Thoracic aorta (tissue), 2 donors: ENCODE measurements around the gene CCDC175. TPM values are rescaled to one million over a fixed set of nuclear protein-coding genes. Genes with fewer than 3 reads are reported as not detected.

Experiments used
- ATAC-seq: fragments of 150-250 bp; one replicate; pipeline ENCODE4 v1.8.0; 2017; ENCODE audit warnings: low read depth; ENCODE audit not compliant: insufficient number of reproducible peaks, low FRiP score
- DNase-seq: peaks from one replicate; pipeline ENCODE4 v3.0.0-alpha.2; 2020; ENCODE audit warnings: low spot score
- H3K27ac ChIP-seq, 2 donors: fragments of 200-600 bp; sonication (generic); 1 replicate in 1 of 2; 2 replicates in 1 of 2; pipeline ENCODE4 v1.5.1; 2016; ENCODE audit warnings: mild to moderate bottlenecking in 2 of 2, moderate library complexity in 2 of 2
- H3K27me3 ChIP-seq: fragments of 200-600 bp; sonication (generic); replicated peaks from 2 replicates; pipeline ENCODE4 v1.6.0; 2016; ENCODE audit warnings: mild to moderate bottlenecking; ENCODE audit not compliant: insufficient read depth
- H3K36me3 ChIP-seq: fragments of 200-600 bp; sonication (generic); one replicate; pipeline ENCODE4 v1.5.1; 2016
- H3K4me1 ChIP-seq, 2 donors: fragments of 200-600 bp; sonication (generic); 1 replicate in 1 of 2; 2 replicates in 1 of 2; pipeline versions ENCODE4 v1.5.1 to v1.6.0; 2016; ENCODE audit warnings: low read depth in 2 of 2, mild to moderate bottlenecking in 1 of 2; ENCODE audit not compliant: control insufficient read depth in 1 of 2
- H3K4me3 ChIP-seq: fragments of 200-600 bp; sonication (generic); 2 replicates; pipeline ENCODE4 v1.5.1; 2016; ENCODE audit warnings: mild to moderate bottlenecking
- H3K9me3 ChIP-seq: fragments of 200-600 bp; sonication (generic); 2 replicates; pipeline ENCODE4 v1.5.1; 2016
- CTCF ChIP-seq: fragments of 200-600 bp; sonication (generic); IDR thresholded peaks from one replicate; pipeline ENCODE4 v1.5.1; 2019; ENCODE audit warnings: antibody characterized with exemption
- total RNA-seq, 2 donors: library from RNA; depleted of rRNA; stranded (reverse); fragments of >200 nt; gene quantifications; one replicate each; pipeline versions ENCODE4 v1.1.0 to v1.2.3, GENCODE V29; 2016

CCDC175 gene
- total RNA-seq, 2 donors from 2014 or later = 0.78 TPM; not detected in 1

GRCh38 chr14:59465316-59466135, 111.1 kb downstream of the CCDC175 start, which contains the start of gene GPR135:
Gene GPR135, minus strand, starts transcription at chr14:59465380. Its CDS starts 154 bp downstream, at chr14:59465226.
- no peaks in the 10 kb centered on the region for H3K27me3 ChIP-seq
- DNase-seq = no peak
- H3K27ac ChIP-seq = peak within 1 kb of the TSS; percentile 70 to 82
- no peaks in the 10 kb centered on the region for H3K36me3 ChIP-seq
- no peaks in the 10 kb centered on the region for H3K9me3 ChIP-seq
- TF ChIP-seq CTCF = no peak
- no peak for ATAC-seq
- H3K4me3 ChIP-seq = peak within 1 kb of the TSS; percentile 84
- peaks cover 5 to 16% of the 10 kb centered on the region in 2 donors for H3K4me1 ChIP-seq

GRCh38 chr14:59464486-59465315, 111.9 kb downstream of the CCDC175 start:
- peak overlapping the region; percentile 70 to 82 for H3K27ac ChIP-seq
- DNase-seq (no peak), ATAC-seq (peak; percentile 73)
- no peak for TF ChIP-seq CTCF
- H3K4me1 ChIP-seq = peaks cover 5 to 16% of the 10 kb centered on the region in 2 donors
- no peaks in the 10 kb centered on the region for H3K27me3 ChIP-seq
- no peaks in the 10 kb centered on the region for H3K36me3 ChIP-seq
- H3K4me3 ChIP-seq = peak overlapping the region; percentile 84
- no peaks in the 10 kb centered on the region for H3K9me3 ChIP-seq

- H3K4me1 ChIP-seq = peaks cover 5 to 16% of the 10 kb centered on the region in 2 donors
- no peaks in the 10 kb centered on the region for H3K9me3 ChIP-seq
- DNase-seq = no peak
- ATAC-seq = no peak
- H3K4me3 ChIP-seq = peak overlapping the region; percentile 84
- H3K36me3 ChIP-seq = no peaks in the 10 kb centered on the region
- no peaks in the 10 kb centered on the region for H3K27me3 ChIP-seq
- TF ChIP-seq CTCF = no peak
- H3K27ac ChIP-seq = peak overlapping the region; percentile 70 to 82
Observed at GRCh38 chr14:59463787-59464485, 112.7 kb downstream of the CCDC175 start.

GRCh38 chr14:59461891-59462290, 114.7 kb downstream of the CCDC175 start:
- Histone ChIP-seq H3K27ac (no peak overlapping the region), H3K27me3 (no peaks in the 10 kb centered on the region), H3K4me3 (no peak overlapping the region), H3K4me1 (peaks cover 5 to 16% of the 10 kb centered on the region in 2 donors), H3K36me3 (no peaks in the 10 kb centered on the region), H3K9me3 (no peaks in the 10 kb centered on the region)
- no peak for TF ChIP-seq CTCF
- no peak for DNase-seq
- no peak for ATAC-seq
